Osteoblast (primary cell): Measurements from ENCODE around the gene TEX51. TPM values are rescaled to one million over a fixed set of nuclear protein-coding genes. Genes with fewer than 3 reads are reported as not detected.

Experiments
- DNase-seq: peaks from one replicate; pipeline ENCODE4 v3.0.0; 2011; ENCODE audit warnings: low spot score, mixed read lengths; ENCODE audit not compliant: insufficient read length; ENCODE audit errors: missing footprints
- H2AFZ ChIP-seq: 2 replicates; pipeline ENCODE4 v1.6.0; 2011; ENCODE audit warnings: mild to moderate bottlenecking, low read length
- H3K27ac ChIP-seq: 2 replicates; pipeline ENCODE4 v1.5.1; 2011; ENCODE audit warnings: mild to moderate bottlenecking, low read depth, low read length, moderate library complexity
- H3K27me3 ChIP-seq: 2 replicates; pipeline ENCODE4 v1.6.0; 2012; ENCODE audit warnings: mild to moderate bottlenecking, control low read depth, inconsistent platforms, low read length, moderate library complexity; ENCODE audit not compliant: insufficient read depth
- H3K36me3 ChIP-seq: 2 replicates; pipeline ENCODE4 v1.5.1; 2011; ENCODE audit warnings: mild to moderate bottlenecking, low read length, control low read depth, moderate library complexity; ENCODE audit not compliant: insufficient read depth
- H3K4me1 ChIP-seq: 2 replicates; pipeline ENCODE4 v1.5.1; 2011; ENCODE audit warnings: mild to moderate bottlenecking, low read length, control low read depth, moderate library complexity; ENCODE audit not compliant: insufficient read depth
- H3K4me2 ChIP-seq: 2 replicates; pipeline ENCODE4 v1.6.0; 2011; ENCODE audit warnings: mild to moderate bottlenecking, low read length; ENCODE audit not compliant: insufficient read depth
- H3K4me3 ChIP-seq: fragments of 200-600 bp; sonication (generic); 3 replicates; pipeline ENCODE4 v1.5.1; 2012; ENCODE audit warnings: mild to moderate bottlenecking, low read length, inconsistent platforms; ENCODE audit not compliant: insufficient read depth
- H3K79me2 ChIP-seq: 2 replicates; pipeline ENCODE4 v1.6.0; 2012; ENCODE audit warnings: mild to moderate bottlenecking, low read length, control low read depth, inconsistent platforms; ENCODE audit not compliant: insufficient read depth
- H3K9me3 ChIP-seq: 2 replicates; pipeline ENCODE4 v1.5.1; 2011; ENCODE audit warnings: low read depth, low read length, control low read depth
- H4K20me1 ChIP-seq: 2 replicates; pipeline ENCODE4 v1.6.0; 2012; ENCODE audit warnings: mild to moderate bottlenecking, low read length, control low read depth; ENCODE audit not compliant: insufficient read depth
- CTCF ChIP-seq: IDR thresholded peaks from 2 replicates; pipeline ENCODE4 v1.5.1; 2011; ENCODE audit warnings: mild to moderate bottlenecking, low read depth, low read length, moderate library complexity; ENCODE audit errors: extremely low read depth
- total RNA-seq: library from RNA; depleted of rRNA; stranded (reverse); fragments of >200 nt; gene quantifications from 2 replicates; pipeline ENCODE4 v1.2.3, GENCODE V29; 2012

TEX51 gene
- total RNA-seq, 1 donor, result not detected

DNA sequence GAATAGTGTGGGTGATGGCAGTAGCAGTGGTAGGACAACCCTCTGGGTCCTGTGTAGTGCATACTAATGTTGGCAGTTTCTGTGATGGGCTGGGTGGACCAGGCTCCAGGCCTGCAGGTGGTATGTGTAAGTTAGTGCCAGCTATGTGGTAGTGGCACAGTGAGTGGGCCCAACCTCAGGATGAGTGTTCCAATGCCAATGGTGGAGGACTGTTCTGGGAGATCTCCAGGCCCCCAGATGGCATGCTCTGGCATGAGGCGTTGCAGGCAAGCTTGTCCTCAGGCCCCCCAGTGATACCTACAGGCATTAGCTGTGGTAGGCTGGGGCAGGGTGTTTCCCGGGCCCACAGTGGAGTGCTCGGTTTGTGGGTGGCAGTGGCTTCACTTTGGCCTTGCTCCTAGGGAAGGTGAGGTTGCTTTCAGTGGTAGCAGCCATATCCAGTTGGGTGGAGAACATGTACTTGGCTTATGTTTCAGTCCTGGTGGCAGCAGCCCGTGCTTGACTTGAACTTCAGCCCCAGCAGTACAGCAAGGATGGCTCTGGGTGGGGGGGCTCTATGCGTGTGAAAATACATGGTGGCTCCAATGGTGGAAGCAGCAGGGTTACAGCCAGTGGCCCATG, 32.4 kb downstream of the TEX51 start:
- no peak for TF ChIP-seq CTCF

DNA sequence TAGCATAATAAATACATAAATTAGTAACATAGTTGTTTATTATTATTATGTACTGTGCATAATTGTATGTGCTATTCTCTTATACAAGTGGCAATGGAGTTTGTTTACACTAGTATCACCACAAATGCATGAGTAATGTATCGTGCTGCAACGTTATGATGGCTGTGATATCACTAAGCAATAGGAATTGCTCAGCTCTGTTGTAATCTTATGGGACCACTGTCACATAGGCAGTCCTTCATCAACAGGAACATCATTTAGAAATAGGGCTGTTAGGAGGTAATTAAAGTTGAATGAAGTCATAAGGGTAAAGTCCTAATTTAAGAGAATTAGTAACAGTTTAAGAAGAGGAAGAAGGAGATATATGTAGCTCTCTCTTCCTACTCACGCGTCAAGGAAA, 33.8 kb downstream of the TEX51 start:
- DNase-seq, result no peak
- Histone ChIP-seq H3K4me1 (no peaks in the 10 kb centered on the region), H3K27me3 (no peaks in the 10 kb centered on the region), H3K9me3 (no peaks in the 10 kb centered on the region), H3K4me2 (no peak overlapping the region), H3K27ac (no peak overlapping the region), H3K36me3 (no peaks in the 10 kb centered on the region), H2AFZ (no peak overlapping the region), H3K79me2 (no peaks in the 10 kb centered on the region), H4K20me1 (no peaks in the 10 kb centered on the region), H3K4me3 (no peak overlapping the region)
- no peak for TF ChIP-seq CTCF

More for the DNA sequence above, 32.4 kb downstream of the TEX51 start:
- H3K36me3 ChIP-seq, result no peaks in the 10 kb centered on the region
- H3K27ac ChIP-seq, result no peak overlapping the region
- no peak overlapping the region for H3K4me3 ChIP-seq
- no peak overlapping the region for H3K4me2 ChIP-seq
- H3K4me1 ChIP-seq, result no peaks in the 10 kb centered on the region
- no peaks in the 10 kb centered on the region for H3K9me3 ChIP-seq
- no peak overlapping the region for H2AFZ ChIP-seq
- H4K20me1 ChIP-seq, result no peaks in the 10 kb centered on the region
- no peaks in the 10 kb centered on the region for H3K79me2 ChIP-seq
- no peaks in the 10 kb centered on the region for H3K27me3 ChIP-seq
- DNase-seq, result no peak

- TF ChIP-seq CTCF, result no peak
- no peaks in the 10 kb centered on the region for H3K79me2 ChIP-seq
- H3K4me1 ChIP-seq, result no peaks in the 10 kb centered on the region
- H3K27me3 ChIP-seq, result no peaks in the 10 kb centered on the region
- H3K4me2 ChIP-seq, result no peak overlapping the region
- DNase-seq, result no peak
- no peak overlapping the region for H3K27ac ChIP-seq
- no peak overlapping the region for H3K4me3 ChIP-seq
- H2AFZ ChIP-seq, result no peak overlapping the region
- H3K9me3 ChIP-seq, result no peaks in the 10 kb centered on the region
- H4K20me1 ChIP-seq, result no peaks in the 10 kb centered on the region
- no peaks in the 10 kb centered on the region for H3K36me3 ChIP-seq
Observed at GRCh38 chr2:126932966-126933710, 34.4 kb downstream of the TEX51 start.

DNA sequence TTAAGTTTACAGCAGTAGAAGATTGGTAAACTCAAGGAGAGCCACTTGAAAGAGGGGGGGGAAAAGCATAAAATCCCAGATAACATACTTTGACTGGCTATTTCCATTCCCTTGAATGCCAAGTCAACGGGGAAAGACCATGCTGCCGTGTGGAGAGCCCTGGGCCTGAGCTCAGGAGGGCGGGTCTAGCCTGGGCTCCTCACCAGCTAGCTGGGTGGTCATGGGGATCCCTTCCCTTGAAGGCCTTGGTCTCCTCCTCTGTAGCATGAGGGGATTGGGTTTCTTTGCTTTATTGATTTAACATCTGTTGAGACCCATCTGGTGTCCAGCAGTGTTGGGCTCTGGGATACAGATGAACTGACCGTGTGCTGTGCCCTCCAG, 35.0 kb downstream of the TEX51 start:
- no peak overlapping the region for H3K27ac ChIP-seq
- DNase-seq, result no peak
- no peaks in the 10 kb centered on the region for H3K9me3 ChIP-seq
- H4K20me1 ChIP-seq, result no peaks in the 10 kb centered on the region
- no peaks in the 10 kb centered on the region for H3K79me2 ChIP-seq
- no peaks in the 10 kb centered on the region for H3K36me3 ChIP-seq
- no peaks in the 10 kb centered on the region for H3K4me1 ChIP-seq
- no peaks in the 10 kb centered on the region for H3K27me3 ChIP-seq
- TF ChIP-seq CTCF, result no peak
- no peak overlapping the region for H3K4me2 ChIP-seq
- no peak overlapping the region for H3K4me3 ChIP-seq
- no peak overlapping the region for H2AFZ ChIP-seq
